Glomerular visceral epithelial cell (primary cell): ENCODE measurements around the gene MXRA7.
A peak's percentile ranks its signal among the peaks of the same experiment; 100 is the strongest.

Source experiments
- DNase-seq: peaks from one replicate; pipeline ENCODE4 v3.0.0-alpha.2; 2016; ENCODE audit errors: extremely low spot score

MXRA7 gene

GRCh38 chr17:76696763-76697701 lies 13.7 kb downstream of the MXRA7 start:
- DNase-seq: no peak

DNA sequence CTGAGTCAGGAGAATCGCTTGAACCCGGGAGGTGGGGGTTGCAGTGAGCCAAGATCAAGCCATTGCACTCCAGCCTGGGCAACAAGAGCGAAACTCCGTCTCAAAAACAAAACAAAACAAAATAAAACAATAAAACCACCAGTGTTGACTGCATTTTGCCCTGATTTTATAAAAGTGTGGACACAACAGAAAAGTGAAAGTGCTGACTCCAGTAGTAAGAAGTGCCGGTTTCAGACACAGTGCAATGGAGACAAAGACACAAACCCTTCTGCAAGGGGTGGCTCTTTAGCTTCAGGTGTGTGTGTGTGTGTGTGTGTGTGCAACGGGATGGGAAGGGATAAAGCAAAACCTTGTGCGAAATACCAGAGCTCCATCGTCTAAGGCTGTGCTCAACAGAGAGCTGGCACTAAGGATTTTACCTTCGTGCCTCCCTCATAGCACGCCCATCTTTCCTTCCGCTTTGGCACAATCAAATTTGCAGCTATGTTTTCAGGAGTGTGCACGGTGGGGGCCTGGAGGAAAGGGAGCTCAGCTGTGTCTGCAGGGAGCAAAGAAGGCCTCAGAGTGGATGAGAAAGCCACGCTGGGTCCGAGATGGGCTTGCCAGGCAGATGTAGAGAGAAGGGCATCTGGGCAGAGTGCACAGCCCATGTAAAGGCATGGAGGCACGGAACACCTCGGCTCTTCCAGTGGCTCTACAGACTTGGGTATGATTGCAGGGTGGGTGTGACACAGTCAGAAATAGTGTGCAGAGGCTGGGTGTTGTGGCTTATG lies 15.5 kb downstream of the MXRA7 start:
- no peak for DNase-seq

DNA sequence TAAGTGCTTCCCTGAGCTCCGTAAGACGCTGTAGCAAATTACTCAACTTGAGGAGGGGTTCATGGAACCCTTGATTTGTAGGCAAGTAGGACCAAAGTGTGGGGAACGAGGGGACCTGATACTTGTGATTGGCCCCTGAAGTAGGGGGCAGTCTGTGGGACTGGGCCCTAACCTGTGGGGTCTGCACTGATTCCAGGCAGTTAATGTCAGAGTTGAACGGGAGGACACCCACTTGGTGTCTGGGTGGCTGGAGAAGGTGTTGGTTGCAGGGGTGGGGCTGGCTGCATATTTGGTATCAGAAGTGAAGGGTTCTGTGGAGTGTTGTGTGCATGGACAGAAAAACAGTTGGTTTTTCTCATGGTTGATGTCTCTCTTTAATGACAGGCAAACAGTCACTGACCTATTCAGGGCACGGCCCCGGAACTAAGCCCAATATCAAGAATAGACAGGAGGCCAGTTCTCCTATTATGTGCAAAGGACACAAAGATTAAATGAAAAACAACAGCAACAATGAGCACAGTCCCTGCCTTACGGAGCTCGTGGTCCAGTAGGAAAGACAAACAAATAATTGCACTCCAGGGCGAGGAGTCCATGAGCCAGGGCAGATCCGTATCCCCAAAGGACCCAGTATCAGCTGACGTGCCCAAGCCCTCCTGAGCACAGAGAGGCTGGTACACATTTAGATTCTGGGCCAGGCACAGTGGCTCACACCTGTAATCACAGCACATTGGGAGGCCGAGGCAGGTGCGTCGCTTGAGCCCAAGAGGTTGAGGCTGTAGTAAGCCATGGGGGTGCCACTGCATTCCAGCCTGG lies 19.2 kb downstream of the MXRA7 start:
- DNase-seq: no peak

- DNase-seq: no peak
Measured at GRCh38 chr17:76690596-76691280, 20.0 kb downstream of the MXRA7 start.

DNA sequence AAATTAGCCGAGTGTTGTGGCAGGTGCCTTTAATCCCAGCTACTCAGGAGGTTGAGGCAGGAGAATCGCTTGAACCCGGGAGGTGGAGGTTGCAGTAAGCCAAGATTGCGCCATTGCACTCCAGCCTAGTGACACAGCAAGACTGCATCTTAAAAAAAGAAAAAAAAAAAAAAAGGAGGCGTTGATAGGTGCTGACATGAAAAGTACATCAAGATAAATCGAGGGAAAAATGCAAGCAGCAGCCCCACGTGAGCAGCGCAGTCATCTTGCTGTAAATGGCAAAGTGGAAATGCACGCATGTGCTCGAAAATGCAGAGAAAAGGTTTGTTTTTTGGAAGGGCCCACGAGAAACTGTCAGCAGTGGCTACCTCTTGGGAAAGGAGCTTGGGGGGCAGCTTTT lies 20.9 kb downstream of the MXRA7 start:
- no peak for DNase-seq

DNA sequence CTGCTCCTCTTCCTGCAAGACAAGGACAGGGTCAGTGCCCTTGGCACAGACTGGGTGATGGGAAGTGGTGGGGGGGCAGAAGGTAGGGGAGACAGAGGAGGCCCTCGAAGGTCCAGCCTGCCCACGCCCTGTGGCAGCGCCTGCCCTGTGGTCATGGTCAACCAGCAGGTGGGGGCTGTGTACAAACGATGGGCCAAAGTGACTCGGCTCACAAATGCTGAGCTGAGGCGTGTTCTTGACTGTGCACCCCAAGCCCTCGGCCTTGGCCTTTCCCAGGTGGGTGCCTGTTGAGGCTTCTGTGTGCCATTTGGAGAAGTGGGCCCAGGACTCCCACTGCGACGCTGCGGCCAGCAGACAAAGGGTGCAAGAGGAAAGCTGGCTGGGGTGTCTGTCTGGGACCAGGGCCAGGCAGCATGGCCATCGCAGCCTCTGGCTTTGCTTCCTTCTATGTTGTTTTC lies 22.6 kb downstream of the MXRA7 start:
- DNase-seq: peak; percentile 69

DNA sequence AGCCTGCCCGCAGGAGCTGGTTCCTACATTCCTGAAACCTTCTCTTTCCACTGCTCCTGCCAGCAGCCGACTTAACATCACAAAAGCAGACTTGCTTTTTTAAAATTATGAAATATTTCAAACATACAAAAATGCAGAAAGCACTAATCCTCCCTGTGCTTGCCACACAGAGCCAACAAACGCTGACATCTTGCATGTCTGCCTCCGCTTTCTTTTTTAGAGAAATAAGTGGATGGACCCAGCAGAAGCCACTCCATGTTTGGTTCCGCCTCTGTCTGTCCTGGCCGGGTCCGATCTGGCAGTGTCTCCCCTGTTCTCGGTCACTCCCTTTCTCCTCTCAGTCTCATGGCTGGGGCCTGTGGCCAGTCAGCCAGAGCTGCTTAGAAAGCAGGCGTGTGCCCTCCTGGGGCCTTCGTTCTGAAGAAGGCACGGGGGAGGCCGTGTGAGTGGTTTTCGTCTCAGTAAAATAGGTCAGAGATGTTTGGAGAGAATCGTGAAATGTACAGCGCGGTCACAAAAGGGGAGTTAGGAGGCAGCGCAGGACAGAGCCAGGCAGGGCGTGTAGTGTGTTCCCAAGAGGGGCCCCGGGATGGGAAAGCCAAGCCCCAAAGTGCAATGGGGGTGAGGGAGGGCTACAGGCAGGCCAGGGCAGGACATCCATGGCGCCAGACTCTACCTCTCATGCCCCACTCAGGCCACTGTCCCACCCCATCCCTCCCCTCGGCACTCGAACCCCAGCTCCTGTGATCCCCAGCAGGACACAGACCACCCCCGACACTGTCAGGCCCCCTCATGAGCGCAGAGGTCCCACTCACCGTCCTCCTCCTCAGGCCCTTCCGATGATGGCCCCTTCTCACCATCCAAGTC lies 23.2 kb downstream of the MXRA7 start:
- DNase-seq: no peak

DNA sequence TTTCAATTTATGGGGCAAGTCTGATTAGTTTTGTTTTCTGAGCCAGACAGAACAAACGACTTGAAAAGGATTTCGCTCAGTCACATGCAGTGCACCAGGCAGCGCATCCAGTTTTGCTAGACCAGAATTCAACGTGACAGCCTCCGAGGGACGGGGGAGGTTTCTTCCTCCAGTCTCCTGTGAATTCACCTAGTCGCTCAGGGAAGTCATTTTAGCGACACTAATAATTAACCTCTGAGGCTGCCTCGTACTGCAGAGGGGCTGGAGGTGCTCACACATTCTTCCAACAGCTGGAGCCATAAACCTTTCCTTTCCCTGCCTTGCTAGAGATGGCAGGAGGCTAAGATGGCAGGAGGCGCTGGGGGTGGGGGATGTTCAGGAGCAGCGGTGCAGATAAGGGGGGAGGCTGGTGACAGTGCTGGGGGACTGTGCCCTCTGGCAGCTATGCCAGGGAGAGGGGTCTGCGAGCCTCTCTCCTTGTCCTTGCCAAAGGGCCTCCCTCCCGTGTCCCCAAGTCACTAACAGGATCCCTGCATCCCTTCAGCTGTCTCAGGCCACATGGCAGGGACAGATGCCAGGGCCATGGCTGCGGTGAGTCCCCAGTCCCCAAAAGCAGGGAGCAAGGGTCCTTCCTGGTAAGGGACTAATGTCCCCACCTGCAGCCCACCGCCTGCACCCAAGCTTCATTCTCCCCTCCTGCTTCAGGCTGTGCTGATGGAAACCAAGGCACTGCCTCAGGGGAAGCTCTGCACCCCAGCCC lies 24.0 kb downstream of the MXRA7 start:
- DNase-seq: peak; percentile 39

GRCh38 chr17:76685846-76686245 lies 24.9 kb downstream of the MXRA7 start:
- no peak for DNase-seq

DNA sequence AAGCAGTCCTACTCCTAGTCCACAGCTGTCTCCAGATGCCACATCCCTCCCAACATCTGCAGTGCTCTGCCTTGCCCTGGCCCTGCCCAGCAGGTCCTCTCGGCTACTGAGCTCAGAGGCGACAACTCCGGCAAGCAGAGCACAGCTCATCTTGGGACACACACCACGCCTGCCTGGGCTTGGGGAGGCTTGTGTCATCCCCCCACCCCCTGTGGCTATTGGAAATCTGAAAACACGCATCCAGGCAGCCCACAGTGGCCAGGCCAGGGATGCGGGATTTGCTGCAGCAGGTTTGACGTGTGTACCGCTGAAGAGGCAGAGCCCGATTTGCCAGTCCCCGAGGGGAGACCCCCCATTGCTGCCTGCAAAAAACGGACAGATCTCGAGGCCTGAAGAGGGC lies 25.4 kb downstream of the MXRA7 start:
- DNase-seq: no peak

GRCh38 chr17:76684756-76685155 lies 26.0 kb downstream of the MXRA7 start:
- DNase-seq: no peak

DNA sequence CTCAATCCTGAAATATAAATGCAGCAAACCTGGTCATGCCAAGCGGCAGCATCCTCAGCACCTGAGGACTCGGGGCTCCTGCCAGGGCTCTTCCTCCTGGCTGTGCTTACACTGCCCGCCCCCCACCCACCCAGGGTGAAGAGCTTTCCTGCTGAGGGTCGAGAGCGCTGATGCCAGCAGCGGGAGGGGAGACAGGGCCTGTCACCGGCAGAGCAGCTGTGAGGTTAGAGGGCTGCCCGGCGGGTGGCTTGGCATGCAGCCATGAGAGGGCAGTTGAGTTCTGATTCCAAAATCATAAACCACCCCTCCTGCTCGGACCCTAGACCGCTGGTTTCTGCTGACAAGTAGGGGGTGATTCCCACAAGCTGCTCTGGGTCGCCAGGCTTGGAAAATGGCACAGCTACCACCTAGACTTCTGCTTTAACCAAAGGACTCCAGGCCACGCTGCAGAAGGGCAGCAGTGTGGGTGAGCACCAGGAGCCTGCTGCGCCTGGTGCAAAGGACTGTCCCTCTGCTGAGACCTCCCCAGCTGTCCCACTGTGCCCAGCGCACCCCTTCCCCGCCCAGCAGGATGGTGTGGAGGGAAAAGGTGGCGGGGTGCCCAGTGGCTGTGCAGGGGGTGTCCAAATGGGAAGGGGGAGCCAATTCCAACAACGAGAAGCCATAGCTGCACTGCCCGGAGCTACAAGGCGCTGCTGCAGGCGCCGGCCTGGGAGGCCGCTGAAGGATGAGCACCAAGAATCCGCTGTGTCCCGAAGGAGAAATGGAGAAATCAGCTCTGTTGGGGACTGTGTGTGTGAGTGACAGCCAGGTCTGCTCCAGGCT lies 26.6 kb downstream of the MXRA7 start:
- DNase-seq: no peak

- no peak for DNase-seq
Measured at GRCh38 chr17:76683011-76683755, 27.6 kb downstream of the MXRA7 start.

DNA sequence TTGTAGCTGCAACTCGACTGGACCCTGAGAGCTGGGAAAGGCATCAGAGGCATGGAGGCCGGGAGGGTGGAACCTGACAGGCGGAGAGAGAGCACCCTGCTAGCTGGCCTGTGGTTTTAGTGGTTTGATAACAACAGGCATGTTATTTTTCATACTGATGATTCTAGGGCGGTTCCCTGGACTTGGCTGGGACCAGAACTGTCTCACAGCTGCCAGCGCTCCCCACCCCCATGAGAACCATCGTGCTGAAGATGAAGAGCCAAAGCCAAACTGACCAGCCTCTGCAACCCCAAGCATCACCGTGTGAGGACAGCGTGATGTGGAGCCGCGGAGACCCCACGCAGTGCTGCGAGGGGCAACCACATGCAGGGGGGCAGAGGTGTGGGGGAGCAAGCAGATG lies 28.5 kb downstream of the MXRA7 start:
- DNase-seq: no peak

DNA sequence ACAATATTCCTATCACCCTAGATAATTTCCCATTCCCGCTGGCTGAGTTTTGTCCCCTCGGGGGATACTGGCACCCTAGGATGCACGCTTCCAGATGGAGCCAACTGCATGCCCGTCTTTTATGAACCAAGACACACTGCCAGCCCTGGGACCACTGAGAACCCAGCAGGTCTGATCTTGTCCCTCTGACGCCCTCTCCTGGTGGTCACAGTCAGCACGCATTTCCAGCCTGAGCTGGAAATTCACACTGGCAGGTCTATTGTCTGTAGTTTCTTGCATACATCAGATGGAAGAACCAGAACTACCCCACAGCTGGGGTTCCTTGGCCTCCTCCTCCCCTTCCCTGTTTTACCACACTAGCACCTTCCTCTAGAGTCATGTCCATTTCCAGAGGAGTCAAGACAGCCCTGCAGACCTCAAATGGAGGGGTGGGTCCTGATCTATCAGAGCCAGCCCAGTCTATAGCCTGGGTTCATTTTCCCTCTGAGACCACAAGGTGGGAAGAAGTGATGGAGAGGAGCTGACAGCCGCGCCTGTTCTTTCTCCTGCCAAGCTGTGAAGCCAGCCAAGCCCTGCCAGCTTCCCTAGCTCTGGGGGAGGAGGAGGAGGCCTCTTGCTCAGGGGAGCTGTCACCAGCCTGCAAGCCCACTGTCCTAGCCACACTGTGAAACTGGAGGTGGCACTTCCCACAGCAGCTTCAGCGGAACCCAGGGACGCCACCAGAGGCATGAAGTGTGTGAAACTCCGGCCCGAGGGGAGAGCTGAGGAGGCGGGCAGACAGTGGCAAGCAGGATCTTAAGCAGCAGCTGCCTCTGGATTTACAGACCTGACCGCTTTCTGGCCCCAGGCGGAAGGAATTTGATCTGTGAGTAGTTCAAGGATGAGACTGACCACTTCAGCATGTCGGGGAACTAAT lies 29.3 kb downstream of the MXRA7 start:
- DNase-seq: peak; percentile 67

DNA sequence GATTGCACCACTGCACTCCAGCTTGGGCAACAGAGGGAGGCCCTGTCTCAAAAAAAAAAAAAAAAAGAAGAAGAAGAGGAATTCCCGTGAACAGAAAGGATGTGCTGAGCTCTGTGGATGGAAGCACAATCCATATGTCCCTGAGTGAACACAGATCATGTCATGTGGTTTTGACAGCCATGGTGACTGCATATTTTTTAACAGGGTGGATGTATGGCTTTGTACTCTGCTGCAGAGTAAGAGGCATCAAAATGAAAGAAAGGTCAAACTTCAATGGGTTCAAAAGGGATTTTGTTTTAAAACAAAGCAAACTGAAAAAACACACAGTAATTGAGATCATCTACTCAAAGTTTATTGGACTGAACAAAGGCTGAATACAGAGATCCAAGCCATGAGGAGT lies 31.5 kb downstream of the MXRA7 start:
- no peak for DNase-seq

DNA sequence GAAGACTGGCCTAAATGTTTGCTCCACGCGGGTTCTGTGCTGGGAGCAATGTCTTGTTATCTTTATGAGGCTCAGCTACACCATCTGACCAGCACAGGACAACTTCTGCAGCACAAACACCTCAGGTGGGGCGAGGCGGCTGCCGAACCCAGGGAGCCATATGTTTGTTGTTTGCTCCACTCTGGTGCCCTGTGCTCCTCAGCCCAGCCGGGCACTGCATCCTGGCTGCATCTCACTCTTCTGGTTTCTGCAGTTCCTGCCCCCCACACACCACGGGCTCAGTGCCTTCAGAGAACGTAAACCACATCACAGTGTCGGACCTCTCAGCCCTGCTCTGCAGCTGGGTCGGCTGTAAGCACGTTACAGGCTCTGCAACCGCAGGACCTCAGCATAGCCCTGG lies 32.4 kb downstream of the MXRA7 start:
- DNase-seq: no peak
